GM12878 (cell line): ENCODE data around the gene ZNF813. TPM values are rescaled to one million over a fixed set of nuclear protein-coding genes. Genes with fewer than 3 reads are reported as not detected.

Source experiments
- ATAC-seq: fragments of 200-7000 bp; cut with Tn5 transposase; 3 replicates; pipeline ENCODE4 v1.9.1; 2020; ENCODE audit warnings: mild to moderate bottlenecking, moderate library complexity
- BruUV-seq: library from RNA; stranded (reverse); fragments of 400-500 nt; replicated peaks from 2 replicates; lab custom pipeline; 2021; lab: Mats Ljungman, UMichigan
- CTCF ChIA-PET: fragments of 300-600 bp; sonication (Branson Sonifier 250); formaldehyde crosslinking; extraction: SDS; loops from one replicate; lab custom pipeline; 2021; ENCODE audit warnings: inconsistent platforms; lab: Yijun Ruan, JAX
- POLR2A ChIA-PET: fragments of 350-600 bp; formaldehyde crosslinking; extraction: SDS; loops from one replicate; lab custom pipeline; 2021; ENCODE audit warnings: inconsistent platforms; lab: Charles Lee
- RAD21 ChIA-PET: fragments of 300-600 bp; sonication (Branson Sonifier 250); formaldehyde crosslinking; loops from one replicate; lab custom pipeline; 2023; ENCODE audit warnings: antibody characterized with exemption; ENCODE audit not compliant: unreplicated experiment; lab: Charles Lee
- SMC1A ChIA-PET: fragments of 300-600 bp; sonication (Branson Sonifier 250); formaldehyde crosslinking; loops from one replicate; lab custom pipeline; 2023; ENCODE audit not compliant: unreplicated experiment, uncharacterized antibody; lab: Charles Lee
- DNase-seq: peaks from one replicate; pipeline ENCODE4 v3.0.0-alpha.2; 2011; ENCODE audit warnings: low read depth, low spot score
- FAIRE-seq: peaks from 3 replicates; lab custom pipeline; 2011; peaks lifted over from hg19 to GRCh38; lab: Jason Lieb, UNC
- H2AFZ ChIP-seq: 2 replicates; pipeline ENCODE4 v1.6.0; 2011; ENCODE audit warnings: low read depth, low read length, control low read depth; ENCODE audit not compliant: control insufficient read depth
- H3K27ac ChIP-seq: 2 replicates; pipeline ENCODE4 v1.5.1; 2011; ENCODE audit warnings: control low read depth; ENCODE audit not compliant: control insufficient read depth, insufficient read depth
- H3K27me3 ChIP-seq, 2 experiments: replicated peaks in 1 of 2; 2 replicates each; pipeline versions ENCODE4 v1.6.0 to v1.6.1; 2011; ENCODE audit warnings: low read length in 1 of 2; ENCODE audit not compliant: control insufficient read depth in 2 of 2, insufficient read depth in 2 of 2
- H3K36me3 ChIP-seq, 2 experiments: 2 replicates each; pipeline ENCODE4 v1.5.1; 2011; ENCODE audit warnings: low read length in 1 of 2; ENCODE audit not compliant: control insufficient read depth in 2 of 2, insufficient read depth in 2 of 2
- H3K4me1 ChIP-seq: 2 replicates; pipeline ENCODE4 v1.6.1; 2011; ENCODE audit warnings: mild to moderate bottlenecking, low read length, moderate library complexity, mixed read lengths; ENCODE audit not compliant: control insufficient read depth, insufficient read depth
- H3K4me2 ChIP-seq: 2 replicates; pipeline ENCODE4 v1.6.0; 2011; ENCODE audit warnings: control low read depth; ENCODE audit not compliant: control insufficient read depth, insufficient read depth
- H3K4me3 ChIP-seq: fragments of 200-600 bp; sonication (generic); 2 replicates; pipeline ENCODE4 v1.5.1; 2016
- H3K79me2 ChIP-seq: 2 replicates; pipeline ENCODE4 v1.6.0; 2011; ENCODE audit warnings: low read length; ENCODE audit not compliant: control insufficient read depth, insufficient read depth
- H3K9ac ChIP-seq: 2 replicates; pipeline ENCODE4 v1.8.0; 2011; ENCODE audit warnings: low read length, control low read depth, mixed read lengths; ENCODE audit not compliant: control insufficient read depth, insufficient read depth
- H3K9me3 ChIP-seq: replicated peaks from 3 replicates; pipeline ENCODE4 v1.5.1; 2011; ENCODE audit warnings: mild to moderate bottlenecking, low read length; ENCODE audit not compliant: control insufficient read depth, insufficient read depth
- H4K20me1 ChIP-seq: 2 replicates; pipeline ENCODE4 v1.6.0; 2011; ENCODE audit not compliant: control insufficient read depth, insufficient read depth
- BHLHE40 ChIP-seq, 2 experiments: fragments of 450-650 bp in 1 of 2; IDR thresholded peaks; 2 replicates each; pipeline ENCODE4 v1.6.1; 2011 to 2017; ENCODE audit warnings: low read depth in 2 of 2, borderline replicate concordance in 1 of 2, improper control_type of control experiment in 1 of 2, low read length in 1 of 2, mild to moderate bottlenecking in 1 of 2
- CTCF ChIP-seq, 3 experiments: IDR thresholded peaks in 2 of 3; conservative IDR thresholded peaks in 1 of 3; 2 replicates each; pipeline ENCODE4 v1.5.1; 2011; ENCODE audit warnings: low read depth in 3 of 3, low read length in 3 of 3, mild to moderate bottlenecking in 3 of 3, control low read depth in 2 of 3, moderate library complexity in 2 of 3, inconsistent platforms in 1 of 3, mixed read lengths in 1 of 3; ENCODE audit not compliant: control insufficient read depth in 2 of 3, insufficient read depth in 1 of 3; ENCODE audit errors: extremely low read depth in 1 of 3
- FOXM1 ChIP-seq: IDR thresholded peaks from 2 replicates; pipeline ENCODE4 v1.6.1; 2012; ENCODE audit warnings: low read depth, mild to moderate bottlenecking, inconsistent platforms, low read length, moderate library complexity
- PKNOX1 ChIP-seq: fragments of 450-650 bp; IDR thresholded peaks from 2 replicates; pipeline ENCODE4 v1.6.1; 2016; ENCODE audit warnings: mild to moderate bottlenecking
- POU2F2 ChIP-seq: IDR thresholded peaks from 3 replicates; pipeline ENCODE4 v1.6.1; 2011; ENCODE audit warnings: low read depth, mild to moderate bottlenecking, low read length, borderline replicate concordance
- USF1 ChIP-seq: IDR thresholded peaks from 2 replicates; pipeline ENCODE4 v1.6.1; 2011; ENCODE audit warnings: borderline replicate concordance, low read depth, mild to moderate bottlenecking, moderate library complexity, mixed read lengths, low read length; ENCODE audit not compliant: insufficient read depth; ENCODE audit errors: extremely low read length
- WGBS: methylation state at CpG from one replicate; pipeline ENCODE4 v1.1.6; 2016; ENCODE audit warnings: low lambda C conversion rate; ENCODE audit not compliant: insufficient replicate concordance, insufficient coverage; ENCODE audit errors: missing lambda C conversion rate; 5-methylcytosine and 5-hydroxymethylcytosine counted together
- in situ Hi-C: fragments of 300-500 bp; cut with MboI; formaldehyde crosslinking; loops from 9 replicates; pipeline ENCODE4 v1.14.3; 2018; ENCODE audit warnings: mixed read lengths
- intact Hi-C: fragments of 100-400 bp; cut with micrococcal nuclease; formaldehyde crosslinking; loops from one replicate; pipeline ENCODE4 v1.14.2; 2022; ENCODE audit not compliant: unreplicated experiment
- polyA plus RNA-seq, 11 experiments: library from polyadenylated mRNA; depleted of rRNA in 4 of 11; unstranded in 6 of 11; stranded (reverse) in 5 of 11; fragments of >200 nt; fragmentation: Nextera tagmentation in 4 of 11; fragmentation: Illumina TruSeq in 1 of 11; extraction: Ambion mirVana in 4 of 11; extraction: Trizol in 1 of 11; gene quantifications; 1 replicate in 1 of 11; 2 replicates in 10 of 11; pipeline versions ENCODE4 v1.2.1 to v1.2.3, GENCODE V29; 2011 to 2016; ENCODE audit warnings: inconsistent platforms in 2 of 11, missing spikeins in 2 of 11, low read depth in 1 of 11
- total RNA-seq, 4 experiments: library from RNA; depleted of rRNA in 3 of 4; stranded (reverse); fragments of >200 nt in 3 of 4; fragmentation: Illumina TruSeq in 1 of 4; extraction: Trizol in 1 of 4; gene quantifications; 2 replicates each; pipeline versions ENCODE4 v1.2.1 to v1.2.3, GENCODE V29; 2013 to 2021

Gene ZNF813
- total and polyA plus RNA-seq, 10 of the 15 experiments (the other 5 are each of a cell fraction or from before 2014, with no cell fraction given) = 0.27 to 4.8 (median 2.6) TPM

- TF ChIP-seq CTCF (IDR thresholded peaks at IDR 0.05 in 2 of 3, conservative IDR thresholded peaks at IDR 0.05 in 1 of 3; ENCODE audit: control insufficient read depth in 2 of 3, extremely low read depth in 1 of 3, insufficient read depth in 1 of 3, low read depth in 3 of 3, low read length in 3 of 3) (no peak), FOXM1 (no peak), USF1 (no peak), POU2F2 (no peak)
Observed at GRCh38 chr19:53521373-53522202, 54.1 kb downstream of the ZNF813 start (continued).

GRCh38 chr19:53525922-53526321 is 58.4 kb downstream of the ZNF813 start:
- BruUV-seq = no TSS peak
- ChIA-PET POLR2A (no interaction called here), RAD21 (no interaction called here), SMC1A (no interaction called here), CTCF (no interaction called here)
- in situ Hi-C loops = no loop called here
- H3K79me2 ChIP-seq = no peaks in the 10 kb centered on the region
- H3K4me2 ChIP-seq = no peak overlapping the region
- H3K4me3 ChIP-seq = no peak overlapping the region
- H3K9me3 ChIP-seq = peaks cover 5% of the 10 kb centered on the region; the same call in 2 of the 3 replicates
- no peaks in the 10 kb centered on the region for H3K36me3 ChIP-seq
- H3K4me1 ChIP-seq = no peaks in the 10 kb centered on the region; the same call in 1 of the 2 replicates
- FAIRE-seq (no peak), ATAC-seq (no peak), DNase-seq (no peak)
- 96% methylated on average over 2 of the region's 2 CpGs for WGBS
- TF ChIP-seq BHLHE40 (IDR thresholded peaks at IDR 0.05; ENCODE audit: borderline replicate concordance in 1 of 2, low read depth in 2 of 2, low read length in 1 of 2) = no peak
- TF ChIP-seq PKNOX1 = no peak
- TF ChIP-seq, all 136 proteins: peak for 0
- intact Hi-C loops = loop anchor here (10.0 kb wide), 1 partner anchor 579 kb away; the partner anchor contains the start of genes NDUFA3 and OSCAR
- no peaks in the 10 kb centered on the region for H4K20me1 ChIP-seq
- H2AFZ ChIP-seq = no peak overlapping the region
- H3K27me3 ChIP-seq = no peaks in the 10 kb centered on the region
- no peak overlapping the region for H3K27ac ChIP-seq
- no peak overlapping the region for H3K9ac ChIP-seq
